Skeletal muscle satellite cell (primary cell): ENCODE measurements around the gene SGF29.
"Not testable (repeated sequence)": the region's sequence is repeated elsewhere in the genome, so short reads cannot be mapped to it uniquely, and the experiment has no call there.

Experiments used
- H3K27me3 ChIP-seq: 2 replicates; pipeline ENCODE4 v1.7.0; 2013; ENCODE audit warnings: low read length; ENCODE audit not compliant: control insufficient read depth, insufficient read depth
- H3K36me3 ChIP-seq: 2 replicates; pipeline ENCODE4 v1.7.0; 2013; ENCODE audit warnings: mild to moderate bottlenecking, control low read depth, low read length; ENCODE audit not compliant: insufficient read depth
- H3K4me1 ChIP-seq: 2 replicates; pipeline ENCODE4 v1.7.0; 2013; ENCODE audit warnings: low read length; ENCODE audit not compliant: control insufficient read depth, insufficient read depth
- H3K4me2 ChIP-seq: 2 replicates; pipeline ENCODE4 v1.7.0; 2013; ENCODE audit warnings: mild to moderate bottlenecking, low read length
- H3K4me3 ChIP-seq: 2 replicates; pipeline ENCODE4 v1.7.0; 2013; ENCODE audit warnings: low read length
- H3K9ac ChIP-seq: 2 replicates; pipeline ENCODE4 v1.7.0; 2013; ENCODE audit warnings: mild to moderate bottlenecking, low read depth, low read length, moderate library complexity
- H3K9me3 ChIP-seq: replicated peaks from 2 replicates; pipeline ENCODE4 v1.7.0; 2013; ENCODE audit warnings: mild to moderate bottlenecking, control low read depth, low read length

The SGF29 gene

DNA sequence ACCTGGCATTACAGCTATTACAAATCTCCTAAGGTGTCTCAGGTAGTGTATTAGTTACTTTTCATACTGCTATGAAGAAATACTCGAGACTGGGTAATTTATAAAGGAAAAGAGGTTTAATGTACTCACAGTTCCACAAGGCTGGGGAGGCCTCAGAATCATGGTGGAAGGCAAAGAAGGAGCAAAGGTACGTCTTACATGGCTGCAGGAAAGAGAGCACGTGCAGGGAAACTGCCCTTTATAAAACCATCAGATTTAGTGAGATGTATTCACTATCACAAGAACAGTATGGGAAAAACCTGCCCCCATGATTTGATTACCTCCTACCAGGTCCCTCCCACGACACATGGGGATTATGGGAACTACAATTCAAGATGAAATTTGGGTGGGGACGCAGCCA, 77.2 kb downstream of the SGF29 start:
- not testable (repeated sequence) for H3K4me1 ChIP-seq, H3K4me2 ChIP-seq, H3K9me3 ChIP-seq, H3K36me3 ChIP-seq, H3K4me3 ChIP-seq, H3K27me3 ChIP-seq, H3K9ac ChIP-seq

- H3K9ac ChIP-seq = peak overlapping the region; percentile 2
- H3K4me1 ChIP-seq, H3K27me3 ChIP-seq, H3K9me3 ChIP-seq, H3K4me3 ChIP-seq, H3K36me3 ChIP-seq: not testable (repeated sequence)
- H3K4me2 ChIP-seq = peak overlapping the region; percentile 45
These were observed 82.5 kb downstream of the SGF29 start for GRCh38 chr16:28636093-28636823.

- not testable (repeated sequence) for H3K4me3 ChIP-seq, H3K4me1 ChIP-seq, H3K36me3 ChIP-seq, H3K9me3 ChIP-seq, H3K9ac ChIP-seq, H3K27me3 ChIP-seq, H3K4me2 ChIP-seq
These were observed 84.0 kb downstream of the SGF29 start, which contains the start of gene NPIPB8 for GRCh38 chr16:28637765-28638164. NPIPB8 (plus strand) TSS chr16:28638065; CDS start chr16:28638361, 296 bp downstream.

- not testable (repeated sequence) for H3K9me3 ChIP-seq, H3K36me3 ChIP-seq, H3K4me1 ChIP-seq, H3K27me3 ChIP-seq, H3K9ac ChIP-seq, H3K4me3 ChIP-seq, H3K4me2 ChIP-seq
These were observed 84.6 kb downstream of the SGF29 start for GRCh38 chr16:28638359-28638758.

- not testable (repeated sequence) for H3K4me2 ChIP-seq, H3K4me1 ChIP-seq, H3K9me3 ChIP-seq
These were observed 86.2 kb downstream of the SGF29 start for GRCh38 chr16:28639959-28640358.

More at GRCh38 chr16:28639959-28640358, 86.2 kb downstream of the SGF29 start:
- H3K27me3 ChIP-seq, H3K36me3 ChIP-seq, H3K4me3 ChIP-seq, H3K9ac ChIP-seq: not testable (repeated sequence)
